Smooth muscle cell (in vitro differentiated cells): ENCODE results near the gene SLC25A29. TPM values are rescaled to one million over a fixed set of nuclear protein-coding genes. Genes with fewer than 3 reads are reported as not detected.

Experiments used
- DNase-seq: peaks from one replicate; lab custom pipeline; 2025; ENCODE audit not compliant: unreplicated experiment; lab: John Stamatoyannopoulos, UW
- H2AFZ ChIP-seq: fragments of 200-600 bp; sonication (generic); 2 replicates; pipeline ENCODE4 v1.6.0; 2016; ENCODE audit warnings: antibody characterized with exemption, low read depth, mild to moderate bottlenecking
- H3F3A ChIP-seq: fragments of 200-600 bp; sonication (generic); 2 replicates; pipeline ENCODE4 v1.6.0; 2017; ENCODE audit warnings: antibody characterized with exemption, low read depth
- H3K27ac ChIP-seq: fragments of 200-600 bp; sonication (generic); 2 replicates; pipeline ENCODE4 v1.5.1; 2016; ENCODE audit warnings: low read depth, mild to moderate bottlenecking
- H3K27me3 ChIP-seq: fragments of 200-600 bp; sonication (generic); 2 replicates; pipeline ENCODE4 v1.6.1; 2016; ENCODE audit warnings: low read depth, mild to moderate bottlenecking
- H3K36me3 ChIP-seq: fragments of 200-600 bp; sonication (generic); 2 replicates; pipeline ENCODE4 v1.5.1; 2016; ENCODE audit warnings: low read depth
- H3K4me1 ChIP-seq: fragments of 200-600 bp; sonication (generic); 2 replicates; pipeline ENCODE4 v1.5.1; 2016; ENCODE audit warnings: low read depth
- H3K4me2 ChIP-seq: fragments of 200-600 bp; sonication (generic); 2 replicates; pipeline ENCODE4 v1.6.0; 2016; ENCODE audit warnings: mild to moderate bottlenecking
- H3K4me3 ChIP-seq: fragments of 200-600 bp; sonication (generic); 2 replicates; pipeline ENCODE4 v1.5.1; 2016; ENCODE audit warnings: mild to moderate bottlenecking
- H3K79me2 ChIP-seq: fragments of 200-600 bp; sonication (generic); 2 replicates; pipeline ENCODE4 v1.6.0; 2016; ENCODE audit warnings: low read depth, mild to moderate bottlenecking
- H3K9ac ChIP-seq: fragments of 200-600 bp; sonication (generic); 2 replicates; pipeline ENCODE4 v1.6.0; 2016; ENCODE audit warnings: low read depth
- H3K9me3 ChIP-seq: fragments of 200-600 bp; sonication (generic); replicated peaks from 2 replicates; pipeline ENCODE4 v1.5.1; 2016; ENCODE audit warnings: low read depth
- H4K20me1 ChIP-seq: fragments of 200-600 bp; sonication (generic); 2 replicates; pipeline ENCODE4 v1.6.0; 2016; ENCODE audit warnings: low read depth
- WGBS: methylation state at CpG from one replicate; pipeline ENCODE4 v1.1.7; 2016; ENCODE audit warnings: low lambda C conversion rate; 5-methylcytosine and 5-hydroxymethylcytosine counted together
- polyA plus RNA-seq: library from polyadenylated mRNA; unstranded; fragments of >200 nt; fragmentation: Nextera tagmentation; extraction: Ambion mirVana; gene quantifications from 2 replicates; pipeline ENCODE4 v1.2.1, GENCODE V29; 2016
- total RNA-seq: library from RNA; depleted of rRNA; stranded (reverse); fragments of >200 nt; gene quantifications from 2 replicates; pipeline ENCODE4 v1.2.3, GENCODE V29; 2014
- TF ChIP-seq, protein P1 (sequence below): fragments of 200-600 bp; sonication (generic); IDR thresholded peaks from 2 replicates; pipeline ENCODE4 v1.5.1; 2017; ENCODE audit warnings: borderline replicate concordance, mild to moderate bottlenecking, antibody characterized with exemption; ENCODE audit not compliant: insufficient read depth, poor library complexity, severe bottlenecking

SLC25A29 gene
- total and polyA plus RNA-seq, 2 experiments from 2014 or later, result 27.5 to 31.8 TPM

- Histone ChIP-seq H3F3A (no peaks in the 10 kb centered on the region), H3K4me3 (peak overlapping the region; percentile 90), H4K20me1 (peaks cover 31% of the 10 kb centered on the region), H3K27ac (no peak overlapping the region), H3K9ac (peak overlapping the region; percentile 22), H3K4me2 (peak overlapping the region; percentile 94), H3K36me3 (no peaks in the 10 kb centered on the region), H3K9me3 (no peaks in the 10 kb centered on the region), H3K79me2 (no peaks in the 10 kb centered on the region), H2AFZ (no peak overlapping the region), H3K27me3 (no peaks in the 10 kb centered on the region), H3K4me1 (peaks cover 8% of the 10 kb centered on the region)
- DNase-seq, result no peak
- TF ChIP-seq, protein P1, sequence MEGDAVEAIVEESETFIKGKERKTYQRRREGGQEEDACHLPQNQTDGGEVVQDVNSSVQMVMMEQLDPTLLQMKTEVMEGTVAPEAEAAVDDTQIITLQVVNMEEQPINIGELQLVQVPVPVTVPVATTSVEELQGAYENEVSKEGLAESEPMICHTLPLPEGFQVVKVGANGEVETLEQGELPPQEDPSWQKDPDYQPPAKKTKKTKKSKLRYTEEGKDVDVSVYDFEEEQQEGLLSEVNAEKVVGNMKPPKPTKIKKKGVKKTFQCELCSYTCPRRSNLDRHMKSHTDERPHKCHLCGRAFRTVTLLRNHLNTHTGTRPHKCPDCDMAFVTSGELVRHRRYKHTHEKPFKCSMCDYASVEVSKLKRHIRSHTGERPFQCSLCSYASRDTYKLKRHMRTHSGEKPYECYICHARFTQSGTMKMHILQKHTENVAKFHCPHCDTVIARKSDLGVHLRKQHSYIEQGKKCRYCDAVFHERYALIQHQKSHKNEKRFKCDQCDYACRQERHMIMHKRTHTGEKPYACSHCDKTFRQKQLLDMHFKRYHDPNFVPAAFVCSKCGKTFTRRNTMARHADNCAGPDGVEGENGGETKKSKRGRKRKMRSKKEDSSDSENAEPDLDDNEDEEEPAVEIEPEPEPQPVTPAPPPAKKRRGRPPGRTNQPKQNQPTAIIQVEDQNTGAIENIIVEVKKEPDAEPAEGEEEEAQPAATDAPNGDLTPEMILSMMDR, result no peak
- whole genome bisulfite sequencing, result under 1% methylated on average over 57 of the region's 65 CpGs
These were observed 732 bp downstream of the SLC25A29 start for GRCh38 chr14:100305324-100306100.

- no peak for DNase-seq
- Histone ChIP-seq H3K9ac (no peak overlapping the region), H3F3A (no peaks in the 10 kb centered on the region), H3K4me2 (peak overlapping the region; percentile 94), H3K4me1 (peaks cover 8% of the 10 kb centered on the region), H3K27me3 (no peaks in the 10 kb centered on the region), H3K9me3 (no peaks in the 10 kb centered on the region), H3K4me3 (peak overlapping the region; percentile 90), H4K20me1 (peaks cover 31% of the 10 kb centered on the region), H3K27ac (no peak overlapping the region), H3K79me2 (no peaks in the 10 kb centered on the region), H2AFZ (no peak overlapping the region), H3K36me3 (no peaks in the 10 kb centered on the region)
- WGBS, result 11% methylated on average over 23 of the region's 23 CpGs
- TF ChIP-seq, protein P1, result no peak
These were observed 1.4 kb downstream of the SLC25A29 start for GRCh38 chr14:100304825-100305323.

- Histone ChIP-seq H3K36me3 (no peaks in the 10 kb centered on the region), H3K4me1 (peaks cover 8% of the 10 kb centered on the region), H3K4me2 (no peak overlapping the region), H3F3A (no peaks in the 10 kb centered on the region), H3K27me3 (no peaks in the 10 kb centered on the region), H3K9me3 (no peaks in the 10 kb centered on the region), H2AFZ (no peak overlapping the region), H3K27ac (no peak overlapping the region), H3K9ac (no peak overlapping the region), H3K79me2 (no peaks in the 10 kb centered on the region), H3K4me3 (no peak overlapping the region), H4K20me1 (peaks cover 31% of the 10 kb centered on the region)
- DNase-seq, result no peak
- TF ChIP-seq, protein P1, result no peak
- WGBS, result 70% methylated on average over 4 of the region's 4 CpGs
These were observed 2.3 kb downstream of the SLC25A29 start for GRCh38 chr14:100303925-100304324.
